T-helper 1 cell (primary cell): Measurements from ENCODE around the gene NIPSNAP2.
"Not testable (repeated sequence)": the region's sequence is repeated elsewhere in the genome, so short reads cannot be mapped to it uniquely, and the experiment has no call there.

Experiments used
- DNase-seq, 5 donors: peaks; one replicate each; pipeline ENCODE4 v3.0.0-alpha.2; 2012 to 2020

Gene NIPSNAP2

GRCh38 chr7:55975988-55976633 is 11.7 kb downstream of the NIPSNAP2 start:
- DNase-seq: no peak

- no peak for DNase-seq
Measured at GRCh38 chr7:55977831-55978230, 13.4 kb downstream of the NIPSNAP2 start.

- no peak for DNase-seq
Measured at GRCh38 chr7:55980266-55980665, 15.9 kb downstream of the NIPSNAP2 start.

- DNase-seq: no peak
Measured at GRCh38 chr7:55983537-55983936, 19.2 kb downstream of the NIPSNAP2 start.

- DNase-seq: no peak
Measured at GRCh38 chr7:55992346-55992745, 28.0 kb downstream of the NIPSNAP2 start.

GRCh38 chr7:55996856-55997500 is 32.6 kb downstream of the NIPSNAP2 start:
- DNase-seq: no peak

GRCh38 chr7:56003749-56004148 is 39.4 kb downstream of the NIPSNAP2 start:
- no peak for DNase-seq

- DNase-seq: no peak
Measured at GRCh38 chr7:56007167-56007652, 42.8 kb downstream of the NIPSNAP2 start.

GRCh38 chr7:56007891-56008290 is 43.5 kb downstream of the NIPSNAP2 start:
- no peak for DNase-seq

- DNase-seq: no peak
Measured at GRCh38 chr7:56009695-56010094, 45.3 kb downstream of the NIPSNAP2 start.

GRCh38 chr7:56017015-56017414 is 52.6 kb downstream of the NIPSNAP2 start:
- not testable (repeated sequence) for DNase-seq

GRCh38 chr7:56019501-56019900 is 55.1 kb downstream of the NIPSNAP2 start:
- DNase-seq: no peak

GRCh38 chr7:56023500-56023899 is 59.1 kb downstream of the NIPSNAP2 start:
- DNase-seq: no peak

- no peak for DNase-seq
Measured at GRCh38 chr7:56026538-56026937, 62.2 kb downstream of the NIPSNAP2 start.

- DNase-seq: no peak
Measured at GRCh38 chr7:56028942-56029630, 64.7 kb downstream of the NIPSNAP2 start.

GRCh38 chr7:56030340-56030739 is 66.0 kb downstream of the NIPSNAP2 start:
- no peak for DNase-seq

- DNase-seq: not testable (repeated sequence)
Measured at GRCh38 chr7:56031556-56031955, 67.2 kb downstream of the NIPSNAP2 start.

- DNase-seq: not testable (repeated sequence)
Measured at GRCh38 chr7:56032578-56032977, 68.2 kb downstream of the NIPSNAP2 start.

GRCh38 chr7:56033671-56034432 is 69.5 kb downstream of the NIPSNAP2 start:
- peak; percentile 32 to 82 (median 54) for DNase-seq

GRCh38 chr7:56040730-56041129 is 76.3 kb downstream of the NIPSNAP2 start:
- no peak for DNase-seq

GRCh38 chr7:56045758-56046157 is 81.4 kb downstream of the NIPSNAP2 start:
- DNase-seq: not testable (repeated sequence)

GRCh38 chr7:56046721-56047445 is 82.5 kb downstream of the NIPSNAP2 start:
- DNase-seq: no peak
